HG03135 (cell line): ENCODE measurements around the gene UNC5A.

Experiments used
- ATAC-seq: cut with Tn5 transposase; IDR thresholded peaks from one replicate; pipeline ENCODE4 v1.9.1; 2021; ENCODE audit warnings: mild to moderate bottlenecking, moderate library complexity; ENCODE audit not compliant: unreplicated experiment

Gene UNC5A

DNA sequence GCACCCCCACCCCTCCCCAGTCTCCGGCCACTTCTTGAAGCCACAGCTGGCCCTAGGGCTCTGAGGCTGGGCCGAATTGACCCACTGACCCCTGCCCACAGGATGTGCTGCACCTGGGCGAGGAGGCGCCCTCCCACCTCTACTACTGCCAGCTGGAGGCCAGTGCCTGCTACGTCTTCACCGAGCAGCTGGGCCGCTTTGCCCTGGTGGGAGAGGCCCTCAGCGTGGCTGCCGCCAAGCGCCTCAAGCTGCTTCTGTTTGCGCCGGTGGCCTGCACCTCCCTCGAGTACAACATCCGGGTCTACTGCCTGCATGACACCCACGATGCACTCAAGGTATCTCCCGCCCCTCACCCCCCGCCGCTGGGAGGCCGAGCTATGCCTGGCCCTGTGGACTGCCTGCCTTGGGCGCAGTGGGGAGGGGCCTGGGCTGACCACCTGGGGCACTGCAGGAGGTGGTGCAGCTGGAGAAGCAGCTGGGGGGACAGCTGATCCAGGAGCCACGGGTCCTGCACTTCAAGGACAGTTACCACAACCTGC lies 67.5 kb downstream of the UNC5A start:
- ATAC-seq: no peak

DNA sequence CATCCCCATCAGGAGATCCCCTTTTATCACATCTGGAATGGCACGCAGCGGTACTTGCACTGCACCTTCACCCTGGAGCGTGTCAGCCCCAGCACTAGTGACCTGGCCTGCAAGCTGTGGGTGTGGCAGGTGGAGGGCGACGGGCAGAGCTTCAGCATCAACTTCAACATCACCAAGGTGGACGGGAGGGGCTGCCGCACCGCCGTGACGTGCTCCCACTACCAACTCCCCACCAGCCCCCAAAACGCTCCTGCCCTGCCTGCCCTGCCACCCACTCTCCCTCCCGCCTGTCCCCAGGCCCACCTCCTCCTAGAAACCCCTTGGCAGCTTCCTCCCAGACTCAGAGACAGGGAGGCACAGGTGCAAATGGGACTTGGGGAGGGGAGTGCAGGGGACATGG lies 68.1 kb downstream of the UNC5A start:
- ATAC-seq: no peak

DNA sequence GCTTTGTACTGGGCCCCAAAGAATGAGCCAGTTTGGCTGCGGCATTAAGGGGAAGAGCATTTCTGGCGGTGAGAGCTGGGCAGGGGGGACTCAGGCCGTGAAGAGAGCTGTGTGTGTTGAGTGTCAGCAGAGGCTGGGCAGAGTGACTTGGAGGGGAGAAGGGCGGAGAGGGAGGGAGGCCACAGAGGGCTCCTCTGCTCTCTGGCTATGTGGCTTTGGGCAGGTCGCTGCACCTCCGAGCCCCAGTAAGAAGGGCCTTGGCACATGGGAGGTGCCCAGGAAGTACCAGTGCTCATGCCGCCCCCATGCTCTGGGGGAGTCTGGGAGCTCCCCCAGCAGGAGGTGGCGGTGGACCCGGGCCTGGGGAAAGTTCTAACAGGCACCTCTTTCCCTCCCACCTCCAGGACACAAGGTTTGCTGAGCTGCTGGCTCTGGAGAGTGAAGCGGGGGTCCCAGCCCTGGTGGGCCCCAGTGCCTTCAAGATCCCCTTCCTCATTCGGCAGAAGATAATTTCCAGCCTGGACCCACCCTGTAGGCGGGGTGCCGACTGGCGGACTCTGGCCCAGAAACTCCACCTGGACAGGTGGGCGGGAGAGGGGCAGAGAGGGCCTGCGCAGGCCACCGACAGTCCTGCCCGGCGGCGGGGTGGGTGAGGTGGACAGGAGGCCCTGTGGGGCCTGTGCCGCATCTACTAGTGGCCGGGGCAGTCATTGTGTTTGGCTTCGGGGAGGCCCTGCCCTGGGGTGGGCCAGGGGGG lies 68.7 kb downstream of the UNC5A start:
- no peak for ATAC-seq

DNA sequence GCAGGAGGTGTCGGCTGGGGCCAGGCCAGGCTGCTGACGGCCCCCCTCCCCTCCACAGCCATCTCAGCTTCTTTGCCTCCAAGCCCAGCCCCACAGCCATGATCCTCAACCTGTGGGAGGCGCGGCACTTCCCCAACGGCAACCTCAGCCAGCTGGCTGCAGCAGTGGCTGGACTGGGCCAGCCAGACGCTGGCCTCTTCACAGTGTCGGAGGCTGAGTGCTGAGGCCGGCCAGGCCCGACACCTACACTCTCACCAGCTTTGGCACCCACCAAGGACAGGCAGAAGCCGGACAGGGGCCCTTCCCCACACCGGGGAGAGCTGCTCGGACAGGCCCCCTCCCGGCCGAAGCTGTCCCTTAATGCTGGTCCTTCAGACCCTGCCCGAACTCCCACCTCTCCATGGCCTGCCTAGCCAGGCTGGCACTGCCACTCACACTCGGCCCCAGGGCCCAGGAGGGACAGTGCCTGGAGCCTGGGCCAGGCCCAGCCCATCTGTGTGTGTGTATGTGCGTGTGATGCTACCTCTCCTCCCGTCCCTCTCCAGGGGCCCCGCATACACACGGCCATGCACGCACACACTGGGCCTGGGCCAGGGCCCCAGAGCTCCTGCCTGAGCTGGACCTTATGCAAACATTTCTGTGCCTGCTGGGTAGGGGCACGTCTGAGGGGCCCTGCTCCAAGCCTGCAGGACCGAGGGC lies 69.5 kb downstream of the UNC5A start:
- ATAC-seq: no peak

DNA sequence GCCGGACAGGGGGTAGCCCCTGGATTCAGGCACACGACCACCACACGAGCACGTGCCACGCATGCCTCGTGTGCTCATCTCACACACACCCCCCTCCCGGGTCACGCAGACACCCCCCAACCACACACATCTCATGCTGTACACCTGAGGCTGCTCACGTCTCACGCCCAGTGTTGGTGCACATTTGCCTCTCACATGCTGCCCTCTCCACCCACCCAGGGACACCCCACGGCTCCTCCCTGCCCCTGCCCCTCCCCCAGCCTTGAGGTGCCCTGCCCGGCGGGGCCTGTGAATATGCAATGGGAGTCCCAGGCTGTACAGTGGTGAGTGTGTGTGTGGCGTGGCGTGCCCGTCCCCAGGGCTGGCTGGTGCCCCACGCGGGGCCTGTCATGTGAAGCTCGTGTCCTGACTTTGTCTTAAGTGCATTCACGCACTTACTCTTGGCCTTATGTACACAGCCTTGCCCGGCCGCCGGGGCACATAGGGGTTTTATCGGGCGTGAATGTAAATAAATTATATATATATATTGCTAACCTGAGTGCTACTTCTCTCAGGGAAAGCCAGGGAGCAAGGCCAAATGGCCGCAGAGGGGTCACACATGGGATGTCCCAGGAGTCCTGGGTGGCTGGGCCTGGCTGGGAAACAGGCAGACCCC lies 70.1 kb downstream of the UNC5A start:
- ATAC-seq: no peak

DNA sequence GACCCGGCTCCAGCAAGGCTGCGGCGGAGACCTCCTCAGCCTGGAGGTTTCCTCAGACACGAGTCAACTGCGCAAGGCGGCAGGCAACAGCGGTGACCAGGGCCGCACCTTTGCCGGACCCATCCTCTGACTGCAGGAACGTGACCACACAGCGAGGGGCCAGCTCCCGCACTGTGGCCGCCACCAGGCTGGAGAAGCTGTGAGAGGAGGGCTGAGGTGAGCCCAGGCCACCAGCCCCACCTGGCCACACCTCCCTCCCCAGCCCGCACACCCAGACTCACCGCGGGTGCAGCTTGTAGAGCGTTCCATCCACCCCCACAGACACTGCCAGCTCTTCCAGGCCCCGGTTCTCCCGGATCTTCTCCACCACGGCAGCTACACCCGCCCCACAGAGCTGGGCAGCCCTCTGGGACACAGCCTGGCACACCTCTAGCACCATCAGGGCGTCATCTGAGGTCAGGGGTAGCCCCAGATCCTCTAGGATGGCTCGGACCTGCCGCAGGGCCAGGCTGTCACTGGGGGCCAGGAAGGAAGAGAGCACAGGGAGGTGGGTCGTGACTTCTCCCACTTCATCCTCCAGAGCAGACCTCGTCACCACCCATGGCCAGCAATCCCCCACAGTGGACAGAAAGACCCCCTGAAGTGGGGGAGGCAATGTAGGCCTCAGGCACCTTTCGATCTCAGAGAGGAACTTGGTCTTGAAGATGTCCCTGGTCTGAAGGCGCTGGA lies 70.8 kb downstream of the UNC5A start:
- no peak for ATAC-seq

DNA sequence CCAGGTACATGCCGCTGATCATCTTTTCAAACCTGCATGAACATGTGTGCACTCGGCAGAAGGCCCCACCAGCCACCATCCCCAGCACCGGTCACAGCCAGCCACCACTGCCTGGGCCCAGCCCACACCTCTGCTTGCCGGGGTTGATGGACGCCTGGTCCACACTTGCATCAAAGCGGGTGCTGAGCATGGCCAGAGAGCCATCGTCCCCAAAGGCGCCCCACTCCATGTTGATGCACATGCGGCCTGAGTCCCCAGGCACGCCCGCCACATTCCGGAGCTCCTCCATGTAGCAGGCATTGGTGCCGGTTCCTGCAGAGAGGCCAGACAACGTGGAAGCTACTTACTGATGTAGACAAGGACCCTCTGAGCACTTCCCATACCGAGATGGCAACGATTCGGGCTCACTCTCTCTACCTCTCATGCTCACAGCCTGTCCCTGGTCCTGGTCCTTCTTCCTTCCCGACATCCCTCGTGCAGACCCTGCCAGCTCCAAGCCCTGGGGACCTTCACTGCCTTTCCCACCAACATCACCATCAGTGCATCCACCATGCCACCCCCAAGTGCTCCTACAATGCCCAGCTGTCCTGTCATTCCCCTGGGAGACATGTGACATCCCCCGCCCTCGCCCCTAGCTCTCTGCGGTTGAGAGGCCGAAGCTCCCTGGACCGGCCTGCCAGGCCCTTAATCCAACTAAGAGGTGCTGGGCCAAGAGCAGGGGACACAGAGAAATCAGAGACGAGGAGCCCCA lies 71.6 kb downstream of the UNC5A start:
- ATAC-seq: no peak

DNA sequence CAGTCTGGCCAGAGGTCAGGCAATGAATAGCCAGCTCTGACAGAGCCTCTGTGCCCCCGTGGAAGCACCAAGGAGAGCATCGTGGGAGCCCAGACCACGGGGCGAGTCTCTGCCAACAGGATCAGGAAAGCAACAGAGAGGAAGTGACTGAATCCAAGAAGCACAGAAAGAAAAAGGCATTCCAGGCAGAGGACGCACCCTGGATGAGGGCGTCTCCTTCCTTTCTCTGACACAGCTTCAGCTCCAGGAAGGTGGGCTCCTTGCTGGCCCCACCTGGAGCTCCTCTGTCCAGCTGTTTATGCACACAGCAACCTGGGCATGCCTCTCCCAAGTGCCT lies 72.2 kb downstream of the UNC5A start:
- no peak for ATAC-seq

DNA sequence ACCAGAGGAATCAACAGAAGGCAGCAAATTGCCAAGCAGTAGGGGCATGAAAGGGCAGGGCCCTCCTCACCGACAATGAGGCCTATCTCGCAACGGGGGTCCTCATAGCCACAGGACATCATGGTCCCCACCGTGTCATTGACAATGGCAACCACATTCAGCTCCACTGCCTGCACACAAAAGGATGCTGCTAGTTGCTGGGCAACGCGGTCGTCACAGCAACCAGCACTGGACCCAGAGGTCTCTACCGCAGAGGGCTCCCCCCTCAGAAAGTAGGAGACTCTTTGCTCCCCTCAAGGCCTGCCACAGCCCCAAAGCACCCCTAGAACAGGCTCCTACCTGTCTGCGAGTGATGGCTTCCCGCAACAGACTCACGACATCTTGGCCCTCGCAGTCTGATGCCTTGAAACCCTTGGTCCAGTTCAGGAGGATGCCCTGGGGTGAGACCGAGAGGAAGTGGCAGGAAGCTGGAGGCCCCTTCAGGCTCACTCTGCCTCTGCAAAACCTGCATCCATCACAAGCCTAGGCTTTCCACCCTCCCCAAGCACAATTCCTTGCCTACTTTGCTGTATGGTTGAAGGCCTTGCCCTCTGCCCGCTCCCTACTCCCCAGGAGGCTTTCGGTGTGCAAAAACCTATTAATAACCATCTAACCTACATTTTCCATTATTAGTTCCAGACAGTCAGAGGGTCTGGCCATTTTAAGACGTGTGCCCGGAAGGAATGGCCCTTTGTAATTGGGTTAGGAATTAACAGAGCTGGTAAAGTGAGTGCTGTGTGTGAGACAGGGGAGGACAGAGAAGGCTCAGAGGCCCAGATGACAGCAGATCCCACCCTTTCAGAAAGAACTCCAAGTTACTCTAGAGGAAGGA lies 73.6 kb downstream of the UNC5A start:
- no peak for ATAC-seq

DNA sequence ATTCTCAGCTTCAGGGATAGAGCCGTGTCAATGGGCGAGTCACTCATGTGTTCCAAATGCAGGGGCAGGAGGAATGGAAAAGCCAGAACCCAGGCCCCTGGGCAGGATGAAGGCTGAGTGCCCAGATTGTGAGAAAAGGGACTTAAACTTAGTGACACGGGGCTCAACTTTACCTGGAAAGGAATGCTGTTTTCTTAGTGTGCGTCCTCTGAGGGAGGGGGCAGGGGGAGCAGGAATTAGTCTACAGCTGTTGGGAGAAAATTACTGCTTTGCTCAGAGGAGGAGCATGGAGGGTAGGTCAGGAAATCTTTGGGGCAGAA lies 74.2 kb downstream of the UNC5A start:
- ATAC-seq: no peak

DNA sequence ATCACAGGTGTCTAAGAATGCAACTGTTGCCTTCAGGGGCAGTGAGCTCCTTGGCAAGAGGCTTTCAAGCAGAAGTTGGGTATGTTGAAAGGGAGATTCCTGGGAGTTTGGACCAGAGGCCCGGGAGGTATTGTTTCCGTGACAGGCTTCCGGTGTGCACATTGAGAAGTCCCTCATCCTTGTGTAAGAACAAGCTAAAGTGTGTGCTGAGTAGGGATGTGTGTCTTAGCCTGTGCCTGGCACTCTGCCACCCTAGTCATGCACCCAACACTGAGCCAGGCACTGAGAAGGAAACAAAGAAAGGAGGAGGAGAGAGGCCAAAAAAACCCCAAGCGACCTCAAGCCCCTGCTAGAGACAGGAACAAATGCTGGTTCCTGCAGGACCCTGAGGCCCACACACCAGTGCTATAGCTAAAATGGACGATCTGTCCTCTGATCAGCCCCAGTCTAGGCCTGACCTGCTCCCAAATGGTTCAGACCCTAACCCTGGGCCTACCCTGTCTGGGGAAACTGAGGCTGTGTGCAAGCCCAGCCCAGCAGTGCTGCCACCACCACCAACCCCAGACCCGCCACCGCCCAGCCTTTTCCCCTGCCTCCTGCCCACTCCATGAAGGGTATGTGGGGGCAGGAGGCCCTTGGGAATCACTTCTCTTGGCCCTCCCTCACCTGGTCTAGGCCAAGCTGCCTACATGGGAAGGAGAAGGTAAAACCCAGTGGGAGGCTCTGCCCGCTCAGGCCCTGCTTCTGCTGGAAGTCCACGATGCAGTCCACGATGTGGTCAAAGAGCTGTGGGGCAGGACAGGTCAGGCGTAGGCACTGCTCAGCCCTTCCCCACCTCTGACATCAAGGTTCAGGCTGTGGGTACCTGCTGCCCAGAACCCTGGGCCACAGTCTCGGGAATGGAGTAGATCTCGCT lies 76.2 kb downstream of the UNC5A start:
- ATAC-seq: no peak

DNA sequence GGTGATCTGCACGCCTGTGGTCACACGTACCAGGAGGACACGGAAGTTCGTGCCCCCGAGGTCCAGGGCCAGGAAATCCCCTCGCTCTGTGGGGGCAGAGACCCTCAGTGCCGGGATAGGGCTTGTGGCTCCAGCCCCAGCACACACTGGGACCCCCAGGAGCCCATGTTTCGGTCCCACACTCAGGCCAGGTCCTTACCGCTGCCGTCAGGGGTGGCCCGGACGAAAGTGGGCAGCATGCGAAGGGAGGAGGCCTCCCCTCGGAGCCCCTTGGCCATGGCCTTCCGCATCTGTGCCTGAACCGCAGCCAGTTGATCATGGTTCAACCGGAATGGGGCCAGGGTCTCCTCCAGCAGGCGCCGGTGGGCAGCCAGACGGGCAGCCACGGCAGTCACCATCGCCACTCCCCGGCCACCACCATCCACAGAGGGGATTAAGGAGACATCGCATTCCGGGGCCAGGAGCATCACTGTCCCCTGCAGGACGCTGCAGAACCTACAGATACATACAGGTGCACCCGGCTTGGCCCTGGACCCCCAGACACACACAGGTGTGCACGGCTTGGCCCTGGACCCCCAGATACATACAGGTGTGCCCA lies 77.0 kb downstream of the UNC5A start:
- ATAC-seq: no peak

DNA sequence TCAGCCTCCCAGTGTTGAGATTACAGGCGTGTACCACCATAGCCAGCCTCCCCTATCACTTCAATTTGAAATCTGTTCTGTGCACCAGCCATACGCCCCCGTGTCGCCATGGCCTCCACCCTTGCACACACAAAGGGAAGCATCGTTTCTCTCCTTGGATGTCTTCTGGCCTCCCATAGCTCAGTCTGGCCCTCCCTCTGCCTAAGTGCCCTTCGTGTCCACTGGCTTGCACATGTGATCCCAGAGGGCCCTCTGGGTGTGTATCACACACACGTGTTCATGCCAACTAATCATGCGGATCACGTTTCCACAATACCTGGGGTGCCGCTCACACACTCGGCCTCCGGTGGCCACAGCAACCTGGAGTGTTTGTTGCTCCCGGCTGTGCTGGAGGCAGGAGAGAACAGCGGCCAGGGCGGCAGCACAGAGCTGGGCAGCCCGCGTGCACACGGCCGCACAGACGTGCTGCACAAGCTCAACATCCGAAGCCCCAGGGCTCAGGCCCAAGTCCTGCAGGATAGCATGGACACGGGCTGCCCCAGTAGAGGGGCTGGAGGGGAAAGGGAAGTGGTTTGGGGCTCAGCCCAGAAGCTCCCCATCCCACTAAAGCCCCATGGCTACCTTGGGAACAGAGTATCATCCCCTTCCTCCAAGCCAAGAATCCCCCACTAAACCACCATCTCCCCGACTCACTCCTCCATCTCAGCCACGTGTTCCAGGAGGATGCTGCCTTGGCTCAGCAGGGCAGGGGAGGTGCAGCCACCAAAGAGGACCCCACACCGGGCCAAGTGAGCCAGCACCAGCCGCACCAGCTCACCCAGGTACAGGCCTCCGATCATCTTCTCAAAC lies 77.9 kb downstream of the UNC5A start:
- ATAC-seq: no peak

DNA sequence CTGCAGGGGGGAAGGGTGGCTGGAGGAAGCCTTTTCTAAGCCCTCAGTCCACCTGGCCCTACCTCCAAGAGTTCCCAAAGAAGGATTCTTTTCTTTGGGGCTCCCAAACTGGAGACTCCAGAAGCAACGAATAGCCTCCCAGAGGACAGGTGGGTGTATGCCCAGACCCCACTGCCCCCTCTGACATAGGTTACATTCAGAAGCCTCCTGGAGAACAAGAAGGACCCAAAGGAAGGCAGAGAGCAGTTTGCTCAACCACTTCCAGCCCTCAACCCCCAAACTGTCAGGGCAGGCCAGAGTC lies 78.5 kb downstream of the UNC5A start:
- ATAC-seq: no peak

DNA sequence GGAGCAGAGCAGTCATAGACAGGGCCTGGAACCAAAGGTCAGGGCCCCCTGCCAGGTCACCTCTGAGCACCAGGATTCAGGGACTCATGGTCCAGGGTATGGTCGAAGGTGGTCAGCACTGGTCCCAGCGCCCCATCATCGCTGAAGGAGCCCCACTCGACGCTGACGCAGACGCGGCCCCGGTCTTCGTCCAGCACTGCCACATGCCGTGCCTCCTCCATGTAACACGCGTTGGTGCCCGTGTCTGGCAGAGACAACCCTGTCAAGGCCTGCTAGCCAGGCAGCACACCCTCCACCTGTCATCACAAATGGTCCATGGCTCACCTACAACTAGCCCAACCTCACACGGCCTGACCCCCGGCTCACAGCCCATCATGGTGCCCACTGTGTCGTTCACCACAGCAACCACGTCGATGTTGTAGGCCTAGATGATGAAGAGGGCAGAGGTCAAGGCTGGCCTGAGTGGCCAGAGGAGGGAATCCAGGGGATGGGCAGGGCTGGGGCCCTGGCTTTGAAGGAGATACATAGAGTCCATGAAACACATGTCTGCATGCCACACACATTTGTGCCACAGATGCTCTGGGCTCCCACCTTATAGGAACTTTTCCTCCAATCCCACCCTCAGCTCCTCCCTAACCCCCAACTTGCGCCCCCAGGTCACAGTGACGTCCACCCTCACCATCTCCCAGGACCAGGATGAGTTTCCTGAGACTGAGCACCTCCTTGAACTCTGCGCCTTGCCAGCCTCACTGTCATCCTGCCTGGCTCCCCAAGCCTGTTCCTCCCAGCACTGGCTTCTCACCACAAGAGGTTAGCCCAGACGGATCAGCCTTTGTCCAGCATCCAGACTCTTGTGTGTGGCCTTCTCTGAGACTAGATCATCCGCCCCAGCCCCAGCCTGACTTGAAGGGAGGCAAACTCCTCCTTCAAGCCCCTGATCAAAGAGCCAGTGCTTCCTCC lies 79.2 kb downstream of the UNC5A start:
- no peak for ATAC-seq
